Fibroblast of lung (primary cell): ENCODE results near the gene HSPH1.

Source experiments
- EZH2 ChIP-seq: IDR thresholded peaks from 2 replicates; pipeline ENCODE4 v1.5.1; 2012; ENCODE audit warnings: low read length, control low read depth, mild to moderate bottlenecking; ENCODE audit errors: missing control alignments
- TF ChIP-seq, protein P1 (sequence below), 2 donors: IDR thresholded peaks in 1 of 2; conservative IDR thresholded peaks in 1 of 2; 1 replicate in 1 of 2; 2 replicates in 1 of 2; pipeline ENCODE4 v1.5.1; 2011 to 2012; ENCODE audit warnings: low read length in 2 of 2, control low read depth in 1 of 2, inconsistent platforms in 1 of 2, low read depth in 1 of 2, mild to moderate bottlenecking in 1 of 2

DNA sequence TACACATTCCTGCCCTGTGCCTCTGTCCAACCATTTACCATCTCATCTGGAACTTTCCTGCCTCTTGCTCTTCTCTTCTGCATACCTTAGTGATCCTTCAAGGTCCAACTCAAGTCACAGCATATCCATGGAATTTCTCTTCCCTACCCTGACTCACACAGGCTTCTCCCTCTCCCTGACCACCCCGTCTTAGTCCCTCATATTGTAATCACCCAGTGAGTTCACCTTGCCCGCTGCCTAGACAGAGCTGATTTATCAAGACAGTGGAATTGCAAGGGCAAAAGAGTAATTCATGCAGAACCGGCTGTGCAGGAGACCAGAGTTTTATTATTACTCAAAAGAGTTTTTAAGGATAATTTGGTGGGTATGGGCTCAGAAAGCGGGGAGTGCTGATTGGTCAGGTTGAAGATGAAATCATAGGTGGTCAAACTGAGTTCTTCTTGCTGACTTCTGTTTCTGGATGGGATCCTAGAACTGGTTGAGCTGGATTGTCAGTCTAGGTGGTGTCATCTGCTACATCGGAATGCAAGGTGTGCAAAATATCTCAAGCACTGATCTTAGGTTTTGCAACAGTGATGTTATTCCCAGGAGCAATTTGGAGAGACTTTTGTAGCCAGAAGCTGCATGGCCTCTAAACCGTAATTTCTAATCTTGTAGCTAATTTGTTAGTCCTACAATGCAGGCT lies 67.2 kb downstream of the HSPH1 start:
- TF ChIP-seq, protein P1, sequence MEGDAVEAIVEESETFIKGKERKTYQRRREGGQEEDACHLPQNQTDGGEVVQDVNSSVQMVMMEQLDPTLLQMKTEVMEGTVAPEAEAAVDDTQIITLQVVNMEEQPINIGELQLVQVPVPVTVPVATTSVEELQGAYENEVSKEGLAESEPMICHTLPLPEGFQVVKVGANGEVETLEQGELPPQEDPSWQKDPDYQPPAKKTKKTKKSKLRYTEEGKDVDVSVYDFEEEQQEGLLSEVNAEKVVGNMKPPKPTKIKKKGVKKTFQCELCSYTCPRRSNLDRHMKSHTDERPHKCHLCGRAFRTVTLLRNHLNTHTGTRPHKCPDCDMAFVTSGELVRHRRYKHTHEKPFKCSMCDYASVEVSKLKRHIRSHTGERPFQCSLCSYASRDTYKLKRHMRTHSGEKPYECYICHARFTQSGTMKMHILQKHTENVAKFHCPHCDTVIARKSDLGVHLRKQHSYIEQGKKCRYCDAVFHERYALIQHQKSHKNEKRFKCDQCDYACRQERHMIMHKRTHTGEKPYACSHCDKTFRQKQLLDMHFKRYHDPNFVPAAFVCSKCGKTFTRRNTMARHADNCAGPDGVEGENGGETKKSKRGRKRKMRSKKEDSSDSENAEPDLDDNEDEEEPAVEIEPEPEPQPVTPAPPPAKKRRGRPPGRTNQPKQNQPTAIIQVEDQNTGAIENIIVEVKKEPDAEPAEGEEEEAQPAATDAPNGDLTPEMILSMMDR (conservative IDR thresholded peaks at IDR 0.05 in 1 of 2, IDR thresholded peaks at IDR 0.05 in 1 of 2; ENCODE audit: low read depth in 1 of 2, low read length in 2 of 2), result no peak
- no peak for TF ChIP-seq EZH2
